Activated CD8-positive, alpha-beta memory T cell treated with anti-CD3 and anti-CD28 coated beads, Interleukin-2, amount 50 U/mL, for 24 hours (primary cell): ENCODE measurements around the gene PRKAG2.
"Not testable (repeated sequence)": the region's sequence is repeated elsewhere in the genome, so short reads cannot be mapped to it uniquely, and the experiment has no call there.

ENCODE experiments used
- DNase-seq: peaks from one replicate; pipeline ENCODE4 v3.0.0-alpha.2; 2020; ENCODE audit errors: extremely low read depth

PRKAG2 gene

DNA sequence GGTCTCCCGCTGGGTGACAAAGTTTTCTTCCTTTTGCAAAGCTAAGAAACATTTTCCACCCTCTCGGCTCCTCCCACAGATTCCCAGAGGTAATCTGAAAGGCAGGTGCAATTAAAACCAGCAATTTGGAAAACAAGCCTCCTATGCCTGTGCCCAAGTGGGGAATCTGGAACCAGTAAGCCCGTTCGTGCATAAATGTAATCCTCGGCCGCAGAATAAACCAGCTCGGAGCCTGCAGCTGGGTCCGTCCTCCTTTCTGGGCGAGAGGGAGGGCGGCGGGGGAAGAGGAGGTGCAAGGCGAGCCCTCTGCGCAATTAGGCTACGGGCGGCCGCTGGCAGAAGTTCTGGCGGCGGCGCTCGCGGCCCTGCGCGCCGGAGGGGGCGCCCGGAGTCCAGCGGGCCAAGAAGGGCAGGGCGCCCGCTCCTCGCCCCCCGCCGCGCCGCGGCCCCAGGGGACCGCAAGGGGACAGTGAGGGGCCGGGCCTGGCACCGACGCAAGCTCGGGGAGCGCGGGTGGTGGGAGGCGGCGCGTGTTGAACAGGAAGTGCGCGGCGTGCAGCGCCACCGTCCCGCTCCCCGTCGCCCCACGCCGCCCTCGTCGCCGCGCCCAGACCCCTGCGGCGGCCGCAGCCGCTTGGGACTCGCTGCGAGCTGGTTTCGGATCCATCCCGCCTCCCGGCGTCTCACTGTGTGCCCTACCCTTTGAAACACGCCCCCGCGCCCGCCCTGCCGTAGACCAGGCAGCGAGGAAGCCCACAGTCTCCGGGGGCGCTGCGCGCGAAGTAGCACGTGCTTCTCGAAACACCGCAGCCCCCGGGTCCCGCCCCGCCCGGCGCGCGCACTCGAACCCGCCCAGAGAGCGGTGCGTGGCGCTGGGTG, at the start of gene PRKAG2:
PRKAG2 (minus strand) TSS at position 217 of the 879 bp plus-strand sequence. CDS start 495 bp downstream, outside the sequence.
- DNase-seq = no peak

DNA sequence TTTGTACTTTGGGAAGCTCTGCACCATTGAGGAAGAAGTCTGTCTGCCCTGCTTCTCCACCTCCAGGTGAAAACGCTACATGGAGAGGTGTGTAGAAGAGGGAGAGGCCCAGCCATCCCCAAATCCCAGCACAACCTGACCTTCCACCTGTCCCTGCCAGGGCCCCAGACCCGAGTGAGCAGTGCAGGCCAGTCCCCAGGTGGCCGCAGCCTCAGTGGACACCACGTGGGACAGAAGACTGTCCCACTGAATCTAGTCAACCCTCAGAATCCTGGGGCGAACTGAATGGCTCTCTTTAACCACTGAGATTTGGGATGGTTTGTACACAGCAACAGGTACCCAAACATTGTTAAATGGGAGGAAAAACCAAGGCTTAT, 49.4 kb upstream of the PRKAG2 start:
- no peak for DNase-seq

DNA sequence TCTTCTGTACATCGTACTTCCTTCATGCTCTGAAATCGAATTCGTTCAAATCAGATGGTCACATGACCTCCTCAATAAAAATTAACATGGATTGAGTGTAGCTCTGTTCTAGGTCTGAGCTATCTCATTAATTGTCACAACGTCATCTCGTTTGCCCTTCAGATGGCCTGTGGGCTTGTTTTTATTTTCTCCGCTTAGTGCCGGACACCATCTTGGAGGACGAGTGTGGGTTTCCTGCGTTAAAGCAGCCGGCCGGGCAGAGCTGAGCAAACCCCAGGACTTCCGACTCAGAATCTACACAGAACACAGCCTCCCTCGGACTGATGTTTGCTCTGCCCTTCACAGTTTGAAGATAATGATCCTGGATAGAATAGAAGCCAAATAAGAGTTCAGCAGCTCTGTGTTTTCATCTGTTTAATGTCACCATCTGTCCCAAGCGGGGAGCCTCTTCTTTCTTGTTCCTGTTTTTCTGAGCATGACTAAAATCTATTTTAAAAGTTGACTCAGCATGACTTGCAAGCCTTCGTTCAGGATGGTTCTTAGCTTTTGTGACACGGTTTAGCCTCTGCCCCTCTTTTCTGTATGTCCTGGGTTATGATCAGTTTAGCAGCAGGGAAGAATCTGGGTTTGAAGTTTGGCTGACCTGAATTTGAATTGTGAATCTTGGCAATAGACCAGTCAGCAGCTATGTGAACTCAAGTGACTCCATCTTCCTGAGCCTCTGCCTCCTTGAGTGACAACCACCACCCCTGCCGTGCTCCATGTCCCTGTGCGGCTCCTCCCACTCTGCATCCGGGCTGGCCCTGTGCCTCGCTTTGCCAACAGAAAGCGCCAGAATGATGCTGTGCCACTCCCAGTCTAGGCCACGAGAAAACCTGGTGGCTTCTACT, 48.8 kb upstream of the PRKAG2 start:
- no peak for DNase-seq

DNA sequence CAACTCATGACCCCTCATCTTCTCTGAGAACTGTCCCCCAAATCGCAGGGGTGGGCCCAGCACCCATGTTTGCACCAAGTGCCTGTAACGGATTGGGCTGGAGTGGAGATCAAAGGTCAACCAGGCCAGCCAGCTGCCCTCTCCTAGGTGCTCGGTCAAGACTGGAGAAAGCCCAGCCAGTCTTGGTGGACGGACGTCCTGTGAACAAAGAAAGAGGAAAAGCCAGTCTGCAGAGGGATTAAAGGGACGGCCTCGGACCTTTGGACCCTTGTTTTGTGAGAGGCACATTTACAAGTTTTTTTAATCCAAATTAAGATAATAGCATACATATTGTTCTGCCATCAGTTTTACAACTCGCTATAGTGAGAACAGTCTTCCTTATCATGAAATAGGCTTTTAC, 47.6 kb upstream of the PRKAG2 start:
- DNase-seq = no peak

DNA sequence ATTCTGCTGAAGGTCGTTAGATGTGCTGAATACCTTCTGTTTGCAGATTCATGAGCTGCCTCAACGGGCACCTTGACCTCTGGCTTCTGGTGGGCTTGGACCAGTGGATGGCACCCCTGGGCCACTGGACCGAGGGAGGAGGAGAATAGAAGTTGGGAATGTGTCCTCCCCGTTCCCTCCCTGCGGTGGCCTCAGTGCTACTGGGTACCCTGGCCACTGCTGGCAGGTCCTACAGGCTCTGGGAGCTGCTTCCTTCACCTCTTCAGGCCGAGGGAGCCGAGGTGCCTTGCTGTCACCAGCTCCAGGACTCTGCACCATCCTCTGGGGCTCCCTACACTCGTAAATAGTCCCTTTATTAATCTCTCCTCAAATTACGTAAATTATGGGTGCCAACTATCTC, 47.1 kb upstream of the PRKAG2 start:
- DNase-seq = no peak

DNA sequence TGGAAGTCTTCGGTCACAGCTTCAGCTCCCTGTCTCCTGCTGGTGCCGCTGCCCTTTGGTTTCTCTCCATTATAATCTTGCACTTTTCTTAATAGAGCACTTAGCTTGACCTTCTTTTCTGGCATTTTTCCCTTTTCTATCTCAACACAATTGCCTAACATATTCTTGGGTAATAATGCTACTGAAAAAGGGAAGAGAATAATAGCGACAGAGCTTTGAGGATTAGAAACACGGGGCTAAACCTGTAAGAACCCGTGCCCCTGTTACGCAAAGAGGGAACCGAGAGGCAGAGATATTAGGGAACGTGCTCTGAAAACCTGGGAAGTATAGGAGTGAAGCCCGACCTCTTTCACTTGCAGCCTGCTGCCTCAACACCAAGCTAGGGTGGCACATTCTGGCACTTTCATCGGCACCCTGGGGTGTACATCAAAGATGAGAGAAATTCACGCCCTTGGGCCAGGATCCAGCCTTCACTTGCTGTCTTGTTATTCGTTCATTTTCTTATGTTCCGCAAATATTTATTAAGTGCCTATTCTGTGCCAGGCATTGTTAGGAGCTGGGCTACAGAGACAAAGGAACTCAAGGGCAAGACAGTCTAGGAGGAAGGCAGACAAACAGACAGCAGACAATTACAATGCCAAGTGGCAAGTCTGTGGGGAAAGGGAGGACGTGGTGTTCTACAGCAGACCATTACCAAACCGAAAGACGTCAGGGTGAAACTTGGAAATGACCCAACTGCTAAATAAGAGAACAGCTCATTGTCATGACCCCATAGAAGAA, 46.4 kb upstream of the PRKAG2 start:
- no peak for DNase-seq

DNA sequence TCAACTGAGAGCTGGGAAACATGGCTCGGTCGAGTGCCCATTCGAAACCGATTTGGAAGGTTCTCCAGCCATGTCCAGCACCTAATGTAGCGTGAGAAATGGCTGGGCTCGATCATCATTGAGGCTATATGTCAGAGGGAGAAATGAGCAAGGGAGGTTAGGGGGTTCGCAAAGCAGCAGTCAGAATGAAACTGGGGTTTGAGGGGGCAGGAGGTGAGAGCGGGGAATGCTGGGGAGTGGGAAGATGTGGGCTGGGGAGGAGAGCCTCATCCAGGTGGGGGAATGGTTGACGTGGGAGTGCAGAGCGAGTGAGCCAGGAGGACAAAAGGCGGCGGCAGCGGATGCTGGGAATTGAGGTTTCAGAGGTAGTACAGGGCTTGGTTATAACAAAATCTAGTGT, 44.5 kb upstream of the PRKAG2 start:
- DNase-seq = no peak

DNA sequence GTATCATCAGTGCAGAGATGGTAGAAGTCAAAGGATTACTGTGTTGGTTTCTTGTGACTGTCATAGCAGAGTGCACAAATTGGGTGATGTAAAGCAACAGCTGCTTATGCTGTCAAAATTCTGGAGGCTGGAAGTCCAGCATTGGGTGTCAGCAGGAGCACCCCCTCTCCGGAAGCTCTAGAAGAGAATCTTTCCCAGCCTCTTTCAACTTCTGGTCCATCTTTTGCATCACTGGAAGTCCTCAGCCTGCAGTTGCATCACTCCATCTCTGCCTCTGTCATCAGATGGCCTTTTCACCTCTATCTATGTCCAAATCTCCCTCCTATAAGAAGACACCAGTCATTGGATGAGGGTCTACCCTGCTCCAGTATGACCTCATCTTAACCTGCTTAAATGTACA, 43.6 kb upstream of the PRKAG2 start:
- no peak for DNase-seq

DNA sequence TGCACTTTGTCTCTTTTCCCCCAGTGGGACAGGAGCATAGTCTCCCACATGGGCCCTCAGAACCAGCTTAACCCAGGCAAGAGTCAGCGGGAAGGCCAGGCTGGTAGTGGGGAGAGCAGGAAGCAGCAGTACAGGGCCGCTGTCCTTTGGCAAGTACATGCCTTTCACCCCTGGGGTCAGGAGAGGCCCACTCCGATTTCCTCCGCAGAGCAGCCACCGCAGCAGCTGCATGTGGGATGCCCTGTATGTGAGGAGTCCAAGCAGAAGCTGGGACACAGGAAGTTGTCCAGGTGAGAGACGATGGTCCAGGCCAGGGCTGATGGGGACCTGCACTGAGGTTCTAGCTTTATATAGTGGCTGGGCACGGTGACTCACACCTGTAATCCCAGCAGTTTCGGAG, 42.7 kb upstream of the PRKAG2 start:
- DNase-seq = no peak

DNA sequence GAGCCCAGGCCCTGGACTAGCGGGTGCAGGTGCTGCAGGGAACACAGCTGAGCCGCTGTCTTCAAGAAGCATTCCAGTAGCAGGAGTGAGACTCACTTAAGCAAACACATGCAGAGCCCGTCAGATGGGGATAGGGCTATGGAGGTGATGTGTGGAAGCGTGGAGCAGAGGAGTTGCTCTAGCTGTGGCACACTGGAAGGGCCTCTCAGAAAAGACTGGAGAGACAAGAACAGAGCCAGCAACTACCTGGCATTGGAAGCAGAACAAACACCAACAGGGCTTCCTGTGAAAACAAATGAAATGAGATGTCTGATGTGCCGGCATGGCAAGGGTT, 41.6 kb upstream of the PRKAG2 start:
- no peak for DNase-seq

DNA sequence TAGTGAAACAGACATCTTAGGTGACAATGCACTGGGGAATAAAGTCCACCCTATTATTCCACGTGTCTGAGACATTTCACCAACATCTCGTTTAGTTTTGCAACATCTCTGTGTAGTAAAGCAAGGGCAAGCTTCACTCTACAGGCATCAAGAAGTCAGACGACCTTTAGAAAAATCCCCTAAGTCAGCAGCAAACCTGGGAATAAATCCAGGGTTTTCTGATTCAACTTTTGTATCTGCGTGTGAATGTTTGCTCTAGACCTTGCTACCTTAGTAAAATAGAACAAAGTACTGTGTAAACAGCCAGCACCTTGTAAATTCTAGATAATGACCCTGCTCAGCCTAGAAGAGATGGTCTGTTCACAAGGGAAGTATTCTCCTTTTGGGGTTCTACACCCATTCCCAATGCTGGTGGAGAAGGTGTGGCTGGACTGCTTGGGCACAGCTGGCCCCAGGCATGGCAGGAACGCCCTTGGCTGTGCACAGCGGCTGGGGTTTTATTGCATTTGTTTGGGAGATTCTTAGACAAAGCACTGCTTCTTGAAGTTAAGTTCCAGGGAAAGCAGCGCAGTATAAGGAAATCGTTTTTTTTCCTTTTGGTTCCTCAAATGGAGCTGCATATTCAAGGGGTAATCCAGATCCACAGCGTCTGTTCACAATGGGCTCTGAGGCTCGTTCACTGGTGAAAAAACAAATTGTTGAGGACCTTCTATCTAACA, 41.0 kb upstream of the PRKAG2 start:
- no peak for DNase-seq

DNA sequence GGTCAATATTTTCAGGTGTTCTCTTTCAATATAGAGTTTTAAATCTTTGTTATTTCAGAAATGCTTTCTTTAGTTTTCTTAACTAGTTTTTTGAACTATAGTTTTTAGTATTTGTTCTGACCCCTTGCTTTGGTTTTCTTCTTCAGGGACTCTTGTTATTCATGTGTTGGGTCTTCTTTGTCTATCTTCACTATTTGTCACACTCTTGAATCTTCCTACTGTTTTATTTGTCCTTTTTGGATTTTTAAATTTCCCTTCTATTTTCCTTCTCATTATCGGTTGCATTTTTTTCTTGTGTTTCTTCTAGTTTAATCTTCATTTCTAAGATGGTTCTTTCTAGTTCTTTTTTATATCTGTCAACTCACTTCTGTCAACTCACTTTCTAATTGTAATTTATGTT, 37.1 kb upstream of the PRKAG2 start:
- no peak for DNase-seq

DNA sequence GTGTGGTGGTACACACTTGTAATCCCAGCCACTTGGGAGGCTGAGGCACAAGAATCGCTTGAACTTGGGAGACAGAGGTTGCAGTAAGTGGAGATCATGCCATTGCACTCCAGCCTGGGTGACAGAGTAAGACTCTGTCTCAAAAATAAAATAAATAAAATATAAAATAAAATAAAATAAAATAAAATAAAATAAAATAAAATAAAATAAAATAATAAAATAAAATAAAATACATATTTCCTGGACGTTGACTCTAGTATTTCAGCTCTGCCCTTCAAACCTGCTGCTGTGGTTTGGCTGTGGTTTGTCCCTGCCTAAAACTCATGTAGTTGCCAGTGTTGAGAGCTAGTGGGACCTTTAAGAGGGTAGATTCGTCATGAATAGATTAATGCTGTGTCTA, 33.7 kb upstream of the PRKAG2 start:
- not testable (repeated sequence) for DNase-seq

DNA sequence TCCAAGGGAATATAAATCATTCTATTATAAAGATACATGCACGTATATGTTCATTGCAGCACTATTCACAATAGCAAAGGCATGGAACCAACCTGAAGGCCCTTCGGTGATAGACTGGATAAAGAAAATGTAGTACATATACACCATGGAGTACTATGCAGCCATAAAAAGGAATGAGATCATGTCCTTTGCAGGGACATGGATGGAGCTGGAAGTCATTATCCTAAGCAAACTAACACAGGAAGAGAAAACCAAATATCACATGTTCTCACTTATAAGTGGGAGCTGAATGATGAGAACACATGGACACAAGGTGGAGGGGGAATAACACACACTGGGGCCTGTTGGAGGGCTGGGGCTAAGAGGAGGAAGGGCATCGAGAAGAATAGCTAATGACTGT, 30.2 kb upstream of the PRKAG2 start:
- DNase-seq = not testable (repeated sequence)

DNA sequence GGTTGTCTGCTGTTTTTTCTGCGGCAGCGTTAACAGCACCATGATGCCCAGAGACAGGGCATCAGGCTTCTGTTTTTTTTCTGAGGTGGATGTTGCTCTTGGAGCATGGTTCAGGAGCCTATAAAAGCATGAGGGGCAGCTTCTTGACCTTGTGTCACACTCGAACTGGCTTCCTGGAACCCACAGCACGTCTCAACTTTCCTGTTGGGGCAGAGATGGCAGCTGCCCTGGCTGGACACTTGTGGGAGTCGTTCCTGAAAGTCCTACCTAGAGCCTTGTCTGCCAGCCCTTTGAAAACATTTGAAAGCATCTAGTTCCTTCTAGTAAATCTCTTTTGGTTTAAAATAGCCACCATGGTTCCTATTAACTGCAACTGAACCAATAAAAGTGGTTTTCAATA, 28.9 kb upstream of the PRKAG2 start:
- no peak for DNase-seq

DNA sequence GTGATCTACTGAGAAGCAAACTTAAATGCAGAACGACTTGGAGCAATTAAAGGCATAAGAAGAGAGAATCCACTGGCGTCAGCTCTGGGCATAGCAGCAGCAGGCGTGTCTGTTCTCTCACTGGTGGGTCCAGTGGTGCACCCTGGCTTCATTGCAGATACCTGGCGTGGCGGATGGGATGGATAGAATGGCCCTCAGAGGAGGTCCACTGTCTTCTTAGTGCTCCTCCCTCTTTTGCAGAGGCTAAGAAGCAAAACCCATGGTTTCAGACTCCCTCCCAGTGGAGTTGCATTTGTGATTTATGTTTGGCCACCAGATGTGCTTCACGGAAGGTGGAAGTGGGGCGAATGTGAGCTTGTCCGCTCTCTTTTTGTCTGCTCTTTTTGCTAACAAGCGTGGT, 28.4 kb upstream of the PRKAG2 start:
- no peak for DNase-seq

DNA sequence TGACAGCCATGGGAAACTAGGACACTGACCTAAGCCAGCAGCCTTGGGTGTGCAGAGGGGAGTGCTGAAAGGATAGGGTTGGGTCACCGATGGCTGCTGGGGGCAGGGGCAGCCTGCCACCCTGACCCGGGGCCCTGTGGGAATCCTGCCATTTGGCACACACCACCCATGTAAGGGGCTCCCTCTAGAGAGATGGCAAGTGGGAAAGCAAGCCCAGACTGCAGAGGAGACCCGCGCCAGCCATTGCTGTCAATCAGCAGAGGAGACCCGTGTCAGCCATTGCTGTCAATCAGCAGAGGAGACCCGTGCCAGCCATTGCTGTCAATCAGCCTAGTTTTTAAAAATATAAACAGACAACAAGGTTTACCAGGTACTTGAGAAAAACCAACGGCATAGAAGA, 27.4 kb upstream of the PRKAG2 start:
- DNase-seq = no peak

DNA sequence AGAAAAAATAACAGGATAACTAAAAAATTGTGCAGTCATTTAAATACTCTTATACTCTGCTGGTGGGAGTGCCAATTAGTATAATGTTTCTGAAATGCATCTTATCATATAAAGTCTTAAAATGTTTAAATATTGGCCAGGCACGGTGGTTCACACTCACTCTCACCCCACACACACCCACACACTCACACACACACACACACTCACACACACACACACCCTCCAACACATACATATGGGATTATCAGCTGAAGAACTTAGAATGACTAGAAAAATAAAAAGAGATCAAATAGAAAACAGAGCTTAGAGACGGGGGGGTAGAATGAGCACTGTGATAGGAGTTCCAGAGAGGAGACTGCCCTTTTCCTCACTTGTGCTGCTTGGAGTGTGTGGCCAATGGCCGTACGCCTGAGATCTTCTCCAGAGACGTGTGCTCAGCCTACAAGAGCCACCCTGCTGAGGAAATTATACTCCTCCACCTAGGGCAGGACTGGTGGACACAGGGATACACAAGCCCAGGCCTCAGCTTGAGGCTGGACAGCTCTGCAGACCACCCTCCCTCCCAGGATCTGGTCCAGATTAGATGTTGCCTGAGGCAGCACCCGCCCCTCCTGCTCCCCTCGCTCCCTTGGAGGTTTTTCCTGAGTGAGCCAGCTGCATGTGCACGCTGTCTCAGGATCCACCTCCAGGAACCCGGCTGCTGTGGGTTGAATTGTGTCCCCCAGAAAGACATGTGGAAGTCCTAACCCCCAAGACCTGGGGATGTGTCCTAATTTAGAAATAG, 26.5 kb upstream of the PRKAG2 start:
- no peak for DNase-seq

DNA sequence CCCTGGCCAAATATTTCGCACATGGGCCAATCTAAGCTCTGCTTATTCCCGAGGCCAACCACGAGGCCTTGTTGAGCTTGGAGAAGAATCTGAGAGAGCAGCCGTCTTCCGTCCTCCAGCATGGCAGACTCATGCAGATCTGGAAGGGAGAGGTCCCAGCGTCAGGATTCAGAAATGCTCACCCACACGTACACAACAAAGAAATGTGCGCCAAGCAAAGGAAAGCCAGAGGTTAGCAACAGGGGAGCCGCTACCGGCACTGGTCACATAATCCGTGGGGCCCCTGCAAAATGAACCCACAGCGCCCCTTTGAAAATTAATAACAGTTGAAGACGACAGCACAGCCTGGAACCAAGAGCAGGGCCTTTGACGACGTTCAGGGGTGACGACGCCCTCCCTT, 25.4 kb upstream of the PRKAG2 start:
- DNase-seq = no peak

DNA sequence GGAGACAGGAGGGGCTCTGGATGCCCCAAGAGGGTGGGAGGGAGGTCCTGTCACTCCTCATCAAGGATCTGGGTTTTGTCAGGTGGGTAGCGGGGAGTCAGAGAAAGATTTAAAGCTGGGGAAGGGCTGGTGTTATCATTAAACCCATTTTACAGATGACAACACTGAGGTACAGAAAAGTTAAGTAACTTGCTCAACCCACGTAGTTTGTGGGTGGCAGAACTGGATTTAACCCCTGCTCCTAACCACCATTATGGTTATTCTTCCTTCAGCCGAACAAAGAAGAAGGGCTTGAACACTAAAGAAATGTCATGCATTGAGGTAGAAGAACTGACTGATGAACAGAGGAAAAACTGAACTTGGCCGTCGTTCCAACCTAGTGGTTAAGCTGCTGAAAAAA, 24.9 kb upstream of the PRKAG2 start:
- no peak for DNase-seq
